VCaP (cell line): ENCODE data around the gene UNC45B.
"Not testable (repeated sequence)": the region's sequence is repeated elsewhere in the genome, so short reads cannot be mapped to it uniquely, and the experiment has no call there.

Experiments
- H3K27ac ChIP-seq: fragments of 450-650 bp; 2 replicates; pipeline ENCODE4 v1.5.1; 2017
- CTCF ChIP-seq: fragments of 450-650 bp; conservative IDR thresholded peaks from 2 replicates; pipeline ENCODE4 v1.5.1; 2017; ENCODE audit warnings: mild to moderate bottlenecking, moderate library complexity

The UNC45B gene

GRCh38 chr17:35189291-35189690 lies 41.7 kb downstream of the UNC45B start:
- no peak for TF ChIP-seq CTCF
- H3K27ac ChIP-seq: no peak overlapping the region

- no peak overlapping the region for H3K27ac ChIP-seq
- no peak for TF ChIP-seq CTCF
Observed at GRCh38 chr17:35191001-35191695, 43.5 kb downstream of the UNC45B start.

- TF ChIP-seq CTCF: no peak
- no peak overlapping the region for H3K27ac ChIP-seq
Observed at GRCh38 chr17:35192708-35193107, 45.1 kb downstream of the UNC45B start.

GRCh38 chr17:35194001-35194400 lies 46.4 kb downstream of the UNC45B start, which contains the start of gene SLC35G3:
Gene SLC35G3, minus strand, starts transcription at chr17:35194393. Its CDS starts 86 bp downstream, at chr17:35194307.
- not testable (repeated sequence) for H3K27ac ChIP-seq

GRCh38 chr17:35195062-35195461 lies 47.4 kb downstream of the UNC45B start:
- not testable (repeated sequence) for H3K27ac ChIP-seq

- H3K27ac ChIP-seq: not testable (repeated sequence)
Observed at GRCh38 chr17:35202582-35202981, 55.0 kb downstream of the UNC45B start.

- H3K27ac ChIP-seq: no peak overlapping the region
- no peak for TF ChIP-seq CTCF
Observed at GRCh38 chr17:35210741-35211140, 63.1 kb downstream of the UNC45B start.

- no peak overlapping the region for H3K27ac ChIP-seq
Observed at GRCh38 chr17:35212668-35213067, 65.1 kb downstream of the UNC45B start.

More at GRCh38 chr17:35212668-35213067, 65.1 kb downstream of the UNC45B start:
- TF ChIP-seq CTCF: no peak
